GM10847 (cell line): ENCODE results near the gene SLC39A1.

ENCODE experiments used
- POLR2A ChIP-seq: IDR thresholded peaks from 2 replicates; pipeline ENCODE4 v1.6.1; 2011; ENCODE audit not compliant: insufficient read length; ENCODE audit errors: extremely low read depth

The SLC39A1 gene

DNA sequence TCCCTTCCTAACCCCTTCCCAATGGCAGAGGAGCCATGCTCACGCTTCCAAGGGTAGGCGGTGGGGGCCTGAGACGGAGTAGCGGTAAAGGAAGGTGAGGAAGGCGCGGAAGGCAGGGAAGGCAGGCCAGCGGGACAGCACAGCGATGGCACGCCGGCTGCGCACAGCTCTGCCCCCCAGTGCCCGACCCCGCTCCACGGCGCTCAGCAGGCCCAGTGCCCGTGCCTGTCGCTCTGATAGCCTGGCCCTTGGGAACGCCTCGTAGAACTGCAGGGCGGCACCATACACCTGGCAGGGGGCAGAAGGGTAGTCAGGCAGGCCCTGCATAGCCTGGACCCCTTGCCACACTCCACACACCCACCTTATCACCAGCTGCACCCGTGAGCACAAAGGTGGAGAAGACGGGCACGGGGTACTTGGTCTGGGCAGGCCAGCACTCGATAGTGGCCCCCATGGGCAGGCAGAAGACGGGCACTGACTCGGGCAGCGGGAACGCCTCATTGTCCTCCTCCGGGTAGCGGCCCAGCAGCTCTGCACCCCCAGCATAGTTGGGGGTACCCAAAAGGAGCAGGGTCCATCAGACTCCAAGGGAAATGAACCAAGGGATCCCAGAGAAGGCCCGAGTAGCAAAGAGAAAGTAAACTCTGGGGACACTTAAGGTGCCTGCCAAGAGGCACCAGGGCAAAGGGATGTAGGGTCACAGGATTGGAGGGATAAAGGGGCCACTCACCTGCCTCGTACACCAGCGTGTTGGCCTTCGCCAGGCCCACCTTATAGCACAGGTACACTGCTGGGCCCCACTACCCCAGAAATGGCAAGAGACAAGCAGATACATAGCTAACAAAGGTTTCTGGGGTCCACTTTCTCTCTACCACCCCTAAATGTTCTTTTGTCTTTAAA, 21.3 kb downstream of the SLC39A1 start:
- TF ChIP-seq POLR2A = no peak

DNA sequence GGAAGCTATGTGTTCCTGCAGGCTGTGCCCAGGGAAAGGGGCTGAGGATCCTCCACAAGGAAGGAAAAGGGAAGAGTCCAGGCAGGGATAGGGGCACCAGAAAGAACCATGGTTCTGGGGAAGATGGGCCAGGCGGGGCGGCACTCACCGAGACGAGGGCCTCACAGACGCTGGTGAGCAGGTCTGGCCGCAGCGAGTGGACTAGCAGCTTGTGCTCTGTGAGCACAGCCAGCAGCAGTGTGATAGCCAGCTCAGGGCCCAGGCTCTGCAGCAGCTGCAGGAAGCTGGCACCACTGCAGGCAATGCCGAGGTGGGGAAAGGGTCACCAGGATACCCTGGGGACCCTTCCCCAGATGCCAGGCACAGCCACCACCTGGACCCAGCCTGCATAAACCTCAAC, 22.6 kb downstream of the SLC39A1 start:
- no peak for TF ChIP-seq POLR2A

DNA sequence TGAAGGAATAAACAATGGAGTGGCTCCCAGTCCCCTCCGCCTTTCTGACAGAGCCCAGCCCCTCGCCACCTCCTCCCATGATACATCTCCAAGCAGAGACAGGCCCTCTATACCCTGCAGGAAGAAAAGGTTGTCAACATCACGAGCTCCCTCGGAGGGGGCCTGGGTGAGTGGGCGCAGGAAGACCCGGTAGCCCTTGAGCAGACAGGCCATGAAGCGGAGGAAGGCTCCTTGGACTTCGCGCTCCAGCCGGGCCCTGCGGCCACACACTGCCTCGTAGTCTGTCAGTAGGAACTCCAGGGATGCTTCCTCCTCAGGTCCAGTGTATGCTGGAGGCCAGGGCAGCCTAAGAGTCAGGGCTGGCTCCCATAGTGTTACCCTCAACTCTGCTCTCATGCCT, 23.9 kb downstream of the SLC39A1 start:
- no peak for TF ChIP-seq POLR2A

DNA sequence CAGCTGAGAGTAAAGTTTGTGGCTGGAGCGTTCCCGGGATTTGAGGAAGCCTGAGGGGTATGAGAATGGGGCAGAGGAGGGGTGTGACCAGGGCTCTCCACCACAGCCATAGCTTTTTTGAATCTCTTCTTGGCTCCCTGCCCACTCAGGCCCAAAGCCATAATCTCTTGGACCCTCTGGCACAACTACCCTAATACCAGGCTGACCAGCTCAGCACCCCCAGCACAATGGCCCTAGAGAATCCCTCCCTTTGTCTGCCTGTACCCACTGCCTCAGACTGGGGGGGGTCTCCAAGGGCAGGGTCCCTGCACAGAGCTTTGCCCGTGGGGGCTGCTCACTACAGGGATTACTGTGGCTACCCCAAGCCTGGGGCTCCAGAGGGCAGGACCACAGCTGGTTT, 24.3 kb downstream of the SLC39A1 start:
- no peak for TF ChIP-seq POLR2A

DNA sequence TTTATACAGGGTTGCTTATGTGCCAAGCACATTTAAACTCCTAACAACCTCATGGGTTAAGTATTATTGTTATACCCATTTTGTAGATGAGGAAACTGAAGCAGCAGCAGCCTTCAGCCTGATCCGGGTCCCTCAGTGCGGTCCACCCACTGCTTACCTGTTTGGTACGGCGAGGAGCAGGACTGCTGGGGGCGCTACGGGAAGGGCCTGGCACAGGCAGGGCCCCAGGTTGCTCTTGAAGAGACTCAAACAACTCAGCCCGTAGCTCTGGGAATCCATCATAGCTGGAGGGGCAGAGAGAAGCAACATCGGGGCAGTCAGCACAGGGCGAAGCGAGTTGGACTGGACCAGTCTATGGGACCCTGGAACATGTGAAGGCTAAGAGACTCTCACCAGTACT, 26.0 kb downstream of the SLC39A1 start:
- no peak for TF ChIP-seq POLR2A

DNA sequence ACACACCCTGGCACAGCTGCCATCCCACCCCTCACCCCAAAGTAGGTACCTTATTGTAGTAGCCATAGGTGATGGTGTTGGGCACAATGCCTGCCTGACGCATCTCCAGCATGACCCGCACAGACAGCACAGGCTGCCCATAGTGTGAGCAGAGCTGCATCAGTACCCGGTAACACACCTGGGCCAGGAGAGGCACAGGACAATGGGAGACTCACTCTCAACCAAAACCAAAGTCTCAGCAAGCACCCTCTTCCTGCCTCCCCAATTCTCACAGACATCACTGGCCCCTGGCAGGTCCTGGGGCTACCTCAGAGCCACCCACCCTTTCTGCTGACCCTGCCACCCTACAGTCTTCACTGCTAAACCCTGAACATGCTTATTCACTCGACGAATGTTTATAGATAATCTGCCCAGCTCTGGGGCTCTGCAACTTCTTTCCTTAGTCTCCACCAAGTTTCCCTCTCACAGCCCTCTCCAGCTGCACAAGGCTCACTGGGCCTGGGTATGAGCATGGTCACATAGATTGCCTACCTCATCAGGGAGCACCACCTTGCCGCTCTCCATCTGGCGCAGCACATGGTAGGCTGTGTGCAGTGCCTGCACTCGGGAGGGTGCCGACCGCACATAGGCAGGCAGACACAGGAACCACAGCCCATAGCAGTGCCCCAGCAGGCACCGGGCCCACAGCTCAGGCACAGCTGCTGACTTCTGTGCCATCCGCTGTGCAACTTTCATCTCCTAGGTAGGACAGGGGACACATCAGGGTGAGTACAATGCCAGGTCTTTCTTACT, 27.1 kb downstream of the SLC39A1 start:
- TF ChIP-seq POLR2A = no peak

DNA sequence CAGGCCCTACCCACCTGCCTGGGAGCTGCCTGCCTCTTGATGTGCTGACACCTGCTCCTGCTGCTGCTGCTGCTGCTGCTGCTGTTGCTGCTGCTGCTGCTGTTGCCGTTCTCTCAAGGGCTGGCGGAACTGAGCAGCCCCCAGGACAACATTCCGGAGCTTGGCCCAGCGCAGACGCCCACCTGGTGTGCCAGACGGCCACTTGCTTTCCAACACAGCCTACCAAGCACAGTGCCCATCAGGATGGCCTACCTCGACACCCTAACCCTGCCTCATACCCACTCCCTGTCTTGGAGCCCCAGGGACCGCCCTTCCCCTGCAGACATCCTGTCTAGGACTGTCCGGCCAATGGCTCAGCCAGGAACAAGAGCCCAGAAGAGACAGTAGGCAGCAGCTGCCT, 28.6 kb downstream of the SLC39A1 start:
- TF ChIP-seq POLR2A = no peak

DNA sequence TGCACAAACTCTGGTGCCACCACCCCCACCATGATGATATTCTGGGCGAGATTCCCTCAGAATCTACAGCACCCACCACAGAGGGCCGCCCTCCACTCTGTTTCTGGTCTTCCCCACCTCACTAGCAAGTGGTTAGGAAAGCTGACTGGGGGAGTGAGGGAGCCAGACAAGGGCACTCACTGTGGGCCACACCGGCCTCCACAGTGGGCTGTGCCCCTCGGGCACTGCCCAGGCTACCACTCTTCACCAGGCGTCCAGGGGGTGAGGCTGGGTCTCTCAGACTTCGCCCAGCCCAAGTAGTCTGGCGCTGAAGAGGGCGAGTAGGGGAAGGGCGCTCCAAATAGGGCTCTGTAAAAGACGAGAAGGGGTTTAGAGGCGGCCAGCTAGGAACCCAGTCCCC, 29.4 kb downstream of the SLC39A1 start:
- TF ChIP-seq POLR2A = no peak

DNA sequence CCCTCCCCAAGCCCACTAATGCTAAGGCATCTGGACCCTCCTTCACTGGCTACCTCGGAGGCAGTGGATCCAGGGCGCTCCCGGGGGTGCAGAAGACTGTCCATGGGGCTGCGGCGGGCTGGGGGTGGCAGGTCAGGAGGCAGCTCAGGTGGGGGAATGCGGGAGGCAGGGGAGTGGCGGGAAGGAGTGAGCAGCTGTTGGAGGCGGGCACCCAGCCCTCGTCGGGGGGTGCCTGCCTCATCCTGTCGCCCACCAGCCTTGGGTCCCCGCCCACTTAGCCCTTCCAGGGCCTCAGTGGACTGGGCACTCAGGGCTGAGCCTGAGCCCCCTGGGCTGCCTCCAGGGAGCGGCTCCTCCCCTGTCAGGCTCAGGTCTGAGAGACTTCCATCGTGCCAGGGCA, 29.9 kb downstream of the SLC39A1 start:
- TF ChIP-seq POLR2A = no peak

DNA sequence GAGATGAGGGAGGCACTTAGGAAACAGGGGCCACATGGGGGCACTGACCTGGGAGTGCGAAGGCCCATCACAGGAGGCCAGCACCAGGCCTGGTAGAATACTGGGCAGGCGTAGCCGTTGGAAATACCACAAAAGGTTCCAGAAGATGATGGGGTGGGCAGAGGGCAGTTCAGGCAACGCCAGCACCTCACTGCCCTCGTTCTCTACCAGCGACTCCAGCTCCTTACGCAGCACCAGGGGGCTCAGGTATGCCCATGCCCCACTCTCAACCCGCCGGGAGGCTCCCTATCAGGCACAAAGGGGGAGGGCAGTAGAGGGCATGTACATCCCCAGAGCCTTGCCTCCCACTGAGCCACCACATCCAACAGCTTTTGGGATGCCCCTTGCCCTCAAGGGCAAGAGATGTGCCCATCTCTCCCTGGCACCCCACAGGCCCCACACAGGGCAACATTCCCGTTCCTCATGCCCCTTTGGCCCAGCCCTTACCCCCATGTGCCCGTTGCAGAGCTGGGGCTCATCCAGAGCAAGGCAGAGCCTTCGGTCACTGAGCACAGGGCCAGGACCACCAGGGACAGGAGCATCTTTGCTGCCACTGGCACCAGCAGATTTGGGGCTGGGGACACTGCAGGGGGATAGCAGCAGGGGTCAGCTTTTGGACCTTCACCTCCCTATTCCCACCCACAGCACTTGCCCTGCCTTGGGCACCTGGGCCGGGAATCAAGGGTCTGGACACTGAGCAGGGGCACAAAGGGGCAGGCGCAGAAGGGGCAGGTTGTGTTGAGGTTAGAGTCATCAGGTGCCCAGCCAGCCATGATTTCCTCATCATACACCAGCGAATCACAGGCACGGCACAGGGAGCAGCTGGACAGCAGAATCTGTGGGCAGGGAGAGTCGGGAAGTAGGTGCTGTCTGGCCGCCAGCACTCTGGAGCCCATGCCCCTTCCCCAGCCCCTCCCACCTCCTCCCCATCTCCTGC, 30.9 kb downstream of the SLC39A1 start:
- no peak for TF ChIP-seq POLR2A

DNA sequence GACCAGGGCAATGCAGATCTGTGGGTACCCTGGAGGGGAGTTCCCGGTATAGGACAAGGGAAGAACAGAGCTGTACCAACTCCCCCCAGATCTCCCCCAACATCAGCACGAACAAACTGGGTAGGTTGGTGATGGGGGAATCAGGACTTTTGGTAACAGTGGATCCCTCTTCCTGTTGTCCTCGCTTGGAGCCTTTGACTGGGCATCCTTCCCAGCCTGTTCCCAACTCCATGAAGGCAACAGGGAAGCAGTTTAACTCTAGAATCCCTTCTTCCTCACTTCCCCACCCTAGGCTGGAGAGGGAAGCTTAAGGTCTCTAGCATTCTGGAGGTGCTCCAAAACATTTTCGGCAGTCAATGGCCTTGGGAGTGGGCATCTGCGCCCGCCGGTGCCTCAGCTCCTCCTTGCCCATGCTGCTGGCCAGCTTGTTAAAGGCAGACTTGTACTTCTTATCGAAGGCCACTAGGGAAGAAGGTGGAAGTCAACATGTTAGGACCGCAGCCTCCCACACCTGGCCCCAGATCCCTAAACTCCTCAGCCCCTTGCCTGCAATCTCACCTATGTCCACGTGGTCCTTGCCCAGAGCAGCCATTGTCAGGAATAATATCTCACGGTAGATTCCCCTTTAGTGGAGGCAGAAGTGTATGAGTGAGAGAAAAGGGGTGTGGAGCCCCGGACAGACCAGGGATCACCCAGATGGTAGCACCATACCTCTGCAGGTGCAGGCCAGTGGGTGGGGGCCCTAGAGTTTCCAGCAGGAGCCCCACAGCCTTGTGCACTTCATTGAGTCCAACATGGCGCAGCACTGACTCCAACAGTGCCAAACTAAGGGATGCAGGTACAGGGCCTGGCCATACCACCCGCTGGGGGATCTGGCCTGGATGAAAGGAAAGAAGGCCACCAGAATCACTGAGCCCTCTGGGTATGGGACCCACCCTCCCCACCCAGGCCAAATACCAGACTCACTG, 33.1 kb downstream of the SLC39A1 start:
- TF ChIP-seq POLR2A = no peak

DNA sequence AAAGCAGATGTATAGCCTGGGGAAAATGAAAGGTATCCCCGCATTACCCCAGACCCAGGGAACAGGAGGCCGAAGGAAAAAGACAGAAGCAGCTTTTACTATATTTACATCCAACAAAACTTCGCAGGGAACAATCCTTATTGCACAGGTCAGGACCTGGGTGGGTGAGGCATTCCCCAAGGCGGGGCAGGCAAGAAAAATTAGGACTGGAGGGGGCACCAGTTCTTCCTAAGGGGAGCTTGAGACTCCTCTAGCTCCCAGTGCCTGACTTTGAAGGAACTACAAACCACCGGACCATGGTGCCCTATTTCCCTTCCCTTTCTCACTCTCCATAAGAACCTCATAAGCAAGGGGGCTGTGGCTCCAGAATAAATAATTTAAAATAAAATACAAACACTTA, 33.9 kb downstream of the SLC39A1 start:
- no peak for TF ChIP-seq POLR2A

DNA sequence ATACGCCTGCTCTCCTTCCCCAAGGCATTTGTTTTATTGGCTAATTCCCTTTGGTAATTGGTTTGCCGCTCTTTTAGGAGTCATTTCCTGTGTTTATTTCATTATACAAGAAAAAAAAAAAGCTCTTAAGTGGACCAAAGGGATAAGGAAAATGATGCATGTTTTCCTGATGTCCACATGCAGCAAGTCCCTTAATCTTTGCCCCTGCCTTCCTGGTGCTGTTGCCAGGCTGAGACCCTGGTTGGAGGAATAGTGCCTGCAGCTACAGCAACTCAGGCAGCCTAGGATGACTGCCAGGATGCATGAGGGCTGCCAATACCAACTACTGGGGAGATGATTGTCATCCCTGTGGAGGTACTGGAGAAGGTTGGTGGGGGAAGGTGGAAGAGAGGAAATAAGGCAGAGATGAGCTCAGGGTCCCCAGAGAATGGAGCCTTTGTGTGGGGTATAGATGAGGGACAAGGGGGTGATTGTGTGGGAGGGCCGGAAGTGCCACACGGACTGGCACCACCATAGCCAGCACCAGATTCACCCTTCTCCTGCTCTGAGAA, 34.5 kb downstream of the SLC39A1 start:
- TF ChIP-seq POLR2A = no peak

DNA sequence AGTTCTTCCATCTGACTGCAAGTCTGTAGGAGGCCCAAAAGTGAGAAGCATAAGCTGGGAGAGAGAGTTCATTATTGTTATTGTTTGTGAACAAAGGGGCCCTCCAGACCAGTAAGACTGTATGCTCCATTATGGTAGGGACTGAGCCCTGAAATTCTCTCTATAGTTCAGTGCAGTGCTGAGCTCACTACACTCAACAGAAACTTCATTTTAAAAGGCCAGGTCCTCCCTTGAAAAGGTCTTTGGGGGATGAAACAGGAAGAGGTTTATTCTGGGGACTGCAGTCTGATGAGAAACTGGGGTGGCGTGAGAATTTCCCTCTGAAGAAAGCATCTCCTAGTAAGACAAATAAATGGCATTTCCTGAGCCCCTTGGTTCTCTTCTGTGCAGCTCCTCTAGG, 35.1 kb downstream of the SLC39A1 start:
- no peak for TF ChIP-seq POLR2A
